B cell (primary cell): Measurements from ENCODE around the gene ENO4.

Source experiments
- CTCF ChIP-seq: fragments of 200-600 bp; IDR thresholded peaks from one replicate; pipeline ENCODE4 v1.8.0; 2022; ENCODE audit warnings: antibody characterized with exemption, mild to moderate bottlenecking
- EZH2 ChIP-seq: IDR thresholded peaks from 2 replicates; pipeline ENCODE4 v1.6.1; 2012; ENCODE audit warnings: borderline replicate concordance, low read depth, mild to moderate bottlenecking, moderate library complexity, low read length; ENCODE audit not compliant: insufficient read depth, poor library complexity, severe bottlenecking

GRCh38 chr10:116811691-116812090 lies 37.6 kb upstream of the ENO4 start:
- TF ChIP-seq CTCF (no peak), EZH2 (no peak)
